ENCODE results near the gene VASH1. TPM values are rescaled to one million over a fixed set of nuclear protein-coding genes. Genes with fewer than 3 reads are reported as not detected.
A peak's percentile ranks its signal among the peaks of the same experiment; 100 is the strongest.

Gene VASH1
- total and polyA plus RNA-seq, 2 of the 13 experiments (the other 11 are each of a cell fraction or from before 2014, with no cell fraction given), result 0.11 to 0.24 TPM

DNA sequence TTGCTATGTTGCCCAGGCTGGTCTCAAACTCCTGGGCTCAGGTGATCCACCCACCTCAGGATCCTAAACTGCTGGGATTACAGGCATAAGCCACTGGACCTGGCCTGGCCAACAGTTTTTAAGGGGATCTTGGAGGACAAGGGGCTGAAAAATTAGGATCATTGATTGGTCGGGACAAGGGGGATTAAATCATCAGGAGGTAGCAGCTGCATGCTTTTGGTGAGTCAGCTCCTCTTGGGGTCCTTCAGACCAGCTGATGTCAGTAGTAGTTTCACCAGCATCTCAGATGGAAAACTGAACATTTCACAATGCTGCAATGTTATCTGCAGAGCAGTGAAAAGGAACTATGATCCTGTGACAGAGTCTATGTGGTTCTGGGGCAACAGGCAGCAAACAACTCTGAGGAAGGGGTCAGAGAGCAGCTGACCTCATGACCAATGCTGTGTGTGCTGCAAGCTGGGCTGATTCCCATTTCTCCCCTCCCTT, 71.3 kb downstream of the VASH1 start (continued):
- TF ChIP-seq, protein P1, sequence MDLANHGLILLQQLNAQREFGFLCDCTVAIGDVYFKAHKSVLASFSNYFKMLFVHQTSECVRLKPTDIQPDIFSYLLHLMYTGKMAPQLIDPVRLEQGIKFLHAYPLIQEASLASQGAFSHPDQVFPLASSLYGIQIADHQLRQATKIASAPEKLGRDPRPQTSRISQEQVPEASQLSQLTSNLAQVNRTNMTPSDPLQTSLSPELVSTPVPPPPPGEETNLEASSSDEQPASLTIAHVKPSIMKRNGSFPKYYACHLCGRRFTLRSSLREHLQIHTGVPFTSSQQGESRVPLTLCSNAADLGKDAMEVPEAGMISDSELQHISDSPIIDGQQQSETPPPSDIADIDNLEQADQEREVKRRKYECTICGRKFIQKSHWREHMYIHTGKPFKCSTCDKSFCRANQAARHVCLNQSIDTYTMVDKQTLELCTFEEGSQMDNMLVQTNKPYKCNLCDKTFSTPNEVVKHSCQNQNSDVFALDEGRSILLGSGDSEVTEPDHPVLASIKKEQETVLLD (CRISPR knock-in tag; IDR thresholded peaks at IDR 0.05; ENCODE audit: low read depth), result no peak
- TF ChIP-seq, protein P2, sequence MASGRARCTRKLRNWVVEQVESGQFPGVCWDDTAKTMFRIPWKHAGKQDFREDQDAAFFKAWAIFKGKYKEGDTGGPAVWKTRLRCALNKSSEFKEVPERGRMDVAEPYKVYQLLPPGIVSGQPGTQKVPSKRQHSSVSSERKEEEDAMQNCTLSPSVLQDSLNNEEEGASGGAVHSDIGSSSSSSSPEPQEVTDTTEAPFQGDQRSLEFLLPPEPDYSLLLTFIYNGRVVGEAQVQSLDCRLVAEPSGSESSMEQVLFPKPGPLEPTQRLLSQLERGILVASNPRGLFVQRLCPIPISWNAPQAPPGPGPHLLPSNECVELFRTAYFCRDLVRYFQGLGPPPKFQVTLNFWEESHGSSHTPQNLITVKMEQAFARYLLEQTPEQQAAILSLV (CRISPR knock-in tag; IDR thresholded peaks at IDR 0.05; ENCODE audit: borderline replicate concordance), result no peak
- no peak for TF ChIP-seq SMARCC2 (IDR thresholded peaks at IDR 0.05)
- no peak for TF ChIP-seq RARG (CRISPR knock-in tag; IDR thresholded peaks at IDR 0.05; ENCODE audit: low read depth)
- TF ChIP-seq, protein P3, sequence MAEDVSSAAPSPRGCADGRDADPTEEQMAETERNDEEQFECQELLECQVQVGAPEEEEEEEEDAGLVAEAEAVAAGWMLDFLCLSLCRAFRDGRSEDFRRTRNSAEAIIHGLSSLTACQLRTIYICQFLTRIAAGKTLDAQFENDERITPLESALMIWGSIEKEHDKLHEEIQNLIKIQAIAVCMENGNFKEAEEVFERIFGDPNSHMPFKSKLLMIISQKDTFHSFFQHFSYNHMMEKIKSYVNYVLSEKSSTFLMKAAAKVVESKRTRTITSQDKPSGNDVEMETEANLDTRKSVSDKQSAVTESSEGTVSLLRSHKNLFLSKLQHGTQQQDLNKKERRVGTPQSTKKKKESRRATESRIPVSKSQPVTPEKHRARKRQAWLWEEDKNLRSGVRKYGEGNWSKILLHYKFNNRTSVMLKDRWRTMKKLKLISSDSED (CRISPR knock-in tag; IDR thresholded peaks at IDR 0.05), result no peak
- no peak for TF ChIP-seq ZNF777 (CRISPR knock-in tag; IDR thresholded peaks at IDR 0.05)
- TF ChIP-seq RFXAP (CRISPR knock-in tag; IDR thresholded peaks at IDR 0.05; ENCODE audit: borderline replicate concordance), result 0 out of 2 replicates have a peak, but pooled peaks have one; percentile 45
- TF ChIP-seq RBM22 (optimal IDR thresholded peaks at IDR 0.05; ENCODE audit: low read length), result no peak
- TF ChIP-seq ZNF451 (CRISPR knock-in tag; IDR thresholded peaks at IDR 0.05), result no peak
- TF ChIP-seq MED13 (CRISPR knock-in tag; IDR thresholded peaks at IDR 0.05), result no peak
- no peak for TF ChIP-seq ZNF484 (CRISPR knock-in tag; IDR thresholded peaks at IDR 0.05; ENCODE audit: borderline replicate concordance, low read depth)
- 0 out of 2 replicates have a peak, but pooled peaks have one; percentile 34 for TF ChIP-seq ZSCAN9 (CRISPR knock-in tag; IDR thresholded peaks at IDR 0.05; ENCODE audit: borderline replicate concordance)
- TF ChIP-seq RFX1 (IDR thresholded peaks at IDR 0.05), result no peak
- TF ChIP-seq TBX2 (CRISPR knock-in tag; IDR thresholded peaks at IDR 0.05; ENCODE audit: borderline replicate concordance), result peak; percentile 30; the same call in 1 of the 2 replicates
- peak; percentile 54; the same call in 1 of the 2 replicates for TF ChIP-seq PHF21A (CRISPR knock-in tag; IDR thresholded peaks at IDR 0.05)
- TF ChIP-seq TCF7L2 (IDR thresholded peaks at IDR 0.05; ENCODE audit: low read depth, low read length), result no peak
- TF ChIP-seq HES4 (CRISPR knock-in tag; IDR thresholded peaks at IDR 0.05; ENCODE audit: borderline replicate concordance), result no peak
- peak; percentile 42; the same call in 1 of the 2 replicates for TF ChIP-seq YEATS4 (CRISPR knock-in tag; IDR thresholded peaks at IDR 0.05; ENCODE audit: borderline replicate concordance)
- TF ChIP-seq ARID2 (CRISPR knock-in tag; IDR thresholded peaks at IDR 0.05; ENCODE audit: borderline replicate concordance), result no peak
- TF ChIP-seq ZNF331 (CRISPR knock-in tag; IDR thresholded peaks at IDR 0.05), result peak; percentile 92
- no peak for TF ChIP-seq RAD51 (IDR thresholded peaks at IDR 0.05; ENCODE audit: borderline replicate concordance)
- no peak for TF ChIP-seq KLF15 (CRISPR knock-in tag; IDR thresholded peaks at IDR 0.05; ENCODE audit: borderline replicate concordance)
- no peak for TF ChIP-seq PTBP1 (IDR thresholded peaks at IDR 0.05; ENCODE audit: low read depth, low read length, poor library complexity, severe bottlenecking)
- no peak for TF ChIP-seq TGIF2 (CRISPR knock-in tag; IDR thresholded peaks at IDR 0.05)
- TF ChIP-seq ZNF34 (CRISPR knock-in tag; IDR thresholded peaks at IDR 0.05; ENCODE audit: borderline replicate concordance), result no peak
- TF ChIP-seq ZNF598 (CRISPR knock-in tag; IDR thresholded peaks at IDR 0.05; ENCODE audit: borderline replicate concordance), result no peak
- TF ChIP-seq, protein P4, sequence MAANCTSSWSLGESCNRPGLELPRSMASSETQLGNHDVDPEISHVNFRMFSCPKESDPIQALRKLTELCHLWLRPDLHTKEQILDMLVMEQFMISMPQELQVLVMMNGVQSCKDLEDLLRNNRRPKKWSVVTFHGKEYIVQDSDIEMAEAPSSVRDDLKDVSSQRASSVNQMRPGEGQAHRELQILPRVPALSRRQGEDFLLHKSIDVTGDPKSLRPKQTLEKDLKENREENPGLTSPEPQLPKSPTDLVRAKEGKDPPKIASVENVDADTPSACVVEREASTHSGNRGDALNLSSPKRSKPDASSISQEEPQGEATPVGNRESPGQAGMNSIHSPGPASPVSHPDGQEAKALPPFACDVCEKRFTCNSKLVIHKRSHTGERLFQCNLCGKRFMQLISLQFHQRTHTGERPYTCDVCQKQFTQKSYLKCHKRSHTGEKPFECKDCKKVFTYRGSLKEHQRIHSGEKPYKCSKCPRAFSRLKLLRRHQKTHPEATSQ (CRISPR knock-in tag; IDR thresholded peaks at IDR 0.05; ENCODE audit: borderline replicate concordance), result no peak
- peak; percentile 44; the same call in 1 of the 2 replicates for TF ChIP-seq FOXK1 (CRISPR knock-in tag; IDR thresholded peaks at IDR 0.05; ENCODE audit: borderline replicate concordance, low read depth)
